HCT116 (cell line): Measurements from ENCODE around the gene MGAT4A. TPM values are rescaled to one million over a fixed set of nuclear protein-coding genes. Genes with fewer than 3 reads are reported as not detected.
A peak's percentile ranks its signal among the peaks of the same experiment; 100 is the strongest.
"Not testable (repeated sequence)": the region's sequence is repeated elsewhere in the genome, so short reads cannot be mapped to it uniquely, and the experiment has no call there.

Source experiments
- ATAC-seq: fragments of 200-7000 bp; cut with Tn5 transposase; 2 replicates; pipeline ENCODE4 v1.9.1; 2020; ENCODE audit warnings: mild to moderate bottlenecking, moderate library complexity
- BruUV-seq: library from RNA; stranded (reverse); fragments of 400-500 nt; replicated peaks from 2 replicates; lab custom pipeline; 2021; lab: Mats Ljungman, UMichigan
- CTCF ChIA-PET: fragments of 300-600 bp; sonication (Branson Sonifier 250); formaldehyde crosslinking; loops from one replicate; lab custom pipeline; 2021; ENCODE audit warnings: antibody characterized with exemption; lab: Charles Lee
- POLR2A ChIA-PET: fragments of 300-600, 350-600 bp; sonication (Branson Sonifier 250); formaldehyde crosslinking; loops from one replicate; lab custom pipeline; 2021; ENCODE audit warnings: antibody characterized with exemption; lab: Charles Lee
- RAD21 ChIA-PET, 2 experiments: fragments of 300-600 bp; sonication (Branson Sonifier 250); formaldehyde crosslinking; loops; one replicate each; lab custom pipeline; 2023; ENCODE audit warnings: low total read pairs in 2 of 2; ENCODE audit not compliant: uncharacterized antibody in 2 of 2, unreplicated experiment in 2 of 2, low non-redundant PET in 1 of 2; lab: Charles Lee
- DNase-seq: peaks from one replicate; pipeline ENCODE4 v3.0.0-alpha.2; 2010; ENCODE audit warnings: low read depth, low spot score
- H2AFZ ChIP-seq: fragments of 200-600 bp; shearing (Covaris generic), sonication (generic); 2 replicates; pipeline ENCODE4 v1.6.1; 2017; ENCODE audit warnings: low read depth, mixed run types, mixed read lengths, antibody characterized with exemption, low read length; ENCODE audit not compliant: poor library complexity, severe bottlenecking
- H3K27ac ChIP-seq: 2 replicates; pipeline ENCODE4 v1.5.1; 2012; ENCODE audit warnings: low read depth, low read length
- H3K27me3 ChIP-seq: fragments of 200-600 bp; sonication (generic); 2 replicates; pipeline ENCODE4 v1.6.1; 2016; ENCODE audit warnings: mixed run types, low read length, mixed read lengths; ENCODE audit not compliant: insufficient read depth
- H3K36me3 ChIP-seq, 2 experiments: fragments of 200-500 bp in 1 of 2; fragments of 200-600 bp in 1 of 2; sonication (Bioruptor generic) in 1 of 2; sonication (generic) in 1 of 2; 2 replicates each; pipeline versions ENCODE4 v1.5.1 to v1.6.1; 2014 to 2016; ENCODE audit warnings: low read length in 2 of 2, inconsistent platforms in 1 of 2, mixed read lengths in 1 of 2, mixed run types in 1 of 2; ENCODE audit not compliant: insufficient read depth in 2 of 2, control insufficient read depth in 1 of 2
- H3K4me1 ChIP-seq, 2 experiments: fragments of 200-600 bp in 1 of 2; sonication (generic) in 1 of 2; 2 replicates each; pipeline versions ENCODE4 v1.5.1 to v1.6.1; 2012 to 2017; ENCODE audit warnings: low read length in 2 of 2, inconsistent platforms in 1 of 2, mild to moderate bottlenecking in 1 of 2, mixed read lengths in 1 of 2, mixed run types in 1 of 2, moderate library complexity in 1 of 2; ENCODE audit not compliant: insufficient read depth in 2 of 2, control insufficient read depth in 1 of 2
- H3K4me2 ChIP-seq: fragments of 200-600 bp; sonication (generic); 2 replicates; pipeline ENCODE4 v1.6.1; 2017; ENCODE audit warnings: mixed run types, low read length, mixed read lengths
- H3K4me3 ChIP-seq, 2 experiments: fragments of 200-600 bp in 1 of 2; sonication (generic) in 1 of 2; replicated peaks in 1 of 2; 2 replicates each; pipeline ENCODE4 v1.5.1; 2011 to 2016; ENCODE audit warnings: low read length in 2 of 2, control low read depth in 1 of 2, low read depth in 1 of 2, mild to moderate bottlenecking in 1 of 2, mixed read lengths in 1 of 2, mixed run types in 1 of 2
- H3K79me2 ChIP-seq: fragments of 200-600 bp; sonication (generic); 2 replicates; pipeline ENCODE4 v1.6.1; 2017; ENCODE audit warnings: mild to moderate bottlenecking, mixed run types, low read length, moderate library complexity, mixed read lengths; ENCODE audit not compliant: insufficient read depth
- H3K9ac ChIP-seq: fragments of 200-600 bp; sonication (generic); 2 replicates; pipeline ENCODE4 v1.6.1; 2016; ENCODE audit warnings: low read length, mixed read lengths
- H3K9me2 ChIP-seq: fragments of 200-600 bp; sonication (generic), shearing (Covaris generic); 2 replicates; pipeline ENCODE4 v1.6.1; 2017; ENCODE audit warnings: mixed run types, mild to moderate bottlenecking, moderate library complexity; ENCODE audit not compliant: insufficient read depth
- H3K9me3 ChIP-seq, 2 experiments: fragments of 200-500 bp in 1 of 2; fragments of 200-600 bp in 1 of 2; sonication (Bioruptor generic) in 1 of 2; sonication (generic) in 1 of 2; 2 replicates each; pipeline ENCODE4 v1.6.1; 2014 to 2017; ENCODE audit warnings: low read length in 2 of 2, mixed read lengths in 2 of 2, inconsistent platforms in 1 of 2, low read depth in 1 of 2, mild to moderate bottlenecking in 1 of 2, mixed run types in 1 of 2, moderate library complexity in 1 of 2; ENCODE audit not compliant: control insufficient read depth in 1 of 2, insufficient read depth in 1 of 2
- H4K20me1 ChIP-seq: fragments of 200-600 bp; sonication (generic), shearing (Covaris generic); 2 replicates; pipeline ENCODE4 v1.6.1; 2017; ENCODE audit warnings: mixed run types, mild to moderate bottlenecking, moderate library complexity; ENCODE audit not compliant: insufficient read depth
- CEBPB ChIP-seq: IDR thresholded peaks from 2 replicates; pipeline ENCODE4 v1.6.1; 2012; ENCODE audit warnings: low read depth
- ELF1 ChIP-seq: IDR thresholded peaks from 2 replicates; pipeline ENCODE4 v1.6.1; 2012; ENCODE audit warnings: low read depth, borderline replicate concordance
- EZH2phosphoT487 ChIP-seq: fragments of 200-600 bp; IDR thresholded peaks from 2 replicates; pipeline ENCODE4 v1.6.1; 2018; ENCODE audit warnings: antibody characterized with exemption, borderline replicate concordance
- FOSL1 ChIP-seq: IDR thresholded peaks from 2 replicates; pipeline ENCODE4 v1.6.1; 2012; ENCODE audit warnings: low read depth
- SIN3A ChIP-seq: IDR thresholded peaks from 2 replicates; pipeline ENCODE4 v1.6.1; 2012; ENCODE audit warnings: low read depth
- SRF ChIP-seq: IDR thresholded peaks from 2 replicates; pipeline ENCODE4 v1.6.1; 2012; ENCODE audit warnings: low read depth
- YY1 ChIP-seq: IDR thresholded peaks from 2 replicates; pipeline ENCODE4 v1.6.1; 2011; ENCODE audit warnings: low read length, low read depth, moderate library complexity, mild to moderate bottlenecking; ENCODE audit not compliant: insufficient replicate concordance; ENCODE audit errors: extremely low read depth
- ZNF274 ChIP-seq: fragments of 200-500 bp; sonication (Bioruptor generic); IDR thresholded peaks from 2 replicates; pipeline ENCODE4 v1.6.1; 2014; ENCODE audit warnings: mild to moderate bottlenecking, low read depth, low read length, inconsistent platforms
- intact Hi-C: fragments of 100-400 bp; cut with micrococcal nuclease; formaldehyde crosslinking; loops from 2 replicates; pipeline ENCODE4 v1.10.0; 2022
- total RNA-seq: library from RNA; stranded (reverse); gene quantifications from one replicate; pipeline ENCODE4 v1.2.1, GENCODE V29; 2021; ENCODE audit not compliant: unreplicated experiment
- TF ChIP-seq, protein P1 (sequence below): IDR thresholded peaks from 2 replicates; pipeline ENCODE4 v1.6.1; 2012
- TF ChIP-seq, protein P2 (sequence below): IDR thresholded peaks from 2 replicates; pipeline ENCODE4 v1.6.1; 2011; ENCODE audit warnings: mild to moderate bottlenecking, low read length, moderate library complexity; ENCODE audit not compliant: insufficient replicate concordance; ENCODE audit errors: extremely low read depth

MGAT4A gene
- total RNA-seq, 1 experiment from 2014 or later = 10.2 TPM

DNA sequence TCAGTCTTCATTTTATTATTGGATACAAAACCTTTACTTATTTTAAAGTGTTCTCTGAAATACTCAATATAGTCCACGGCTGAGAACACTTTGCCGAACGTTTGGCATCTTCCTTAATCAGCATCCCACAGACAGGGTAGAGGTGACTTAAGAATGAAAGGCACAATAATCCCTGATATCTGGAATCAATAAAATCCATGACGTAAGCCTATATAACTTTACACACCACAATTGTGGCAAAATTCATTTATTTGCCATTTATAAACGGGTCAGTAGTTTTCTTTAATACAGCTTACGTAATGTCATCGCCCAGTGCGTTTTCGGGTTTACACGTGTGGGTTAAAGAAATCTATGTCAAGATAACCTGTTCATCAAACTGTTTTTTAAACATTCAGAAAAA lies 1.3 kb downstream of the MGAT4A start:
- no peak for DNase-seq
- BruUV-seq = TSS peak; percentile 40
- Histone ChIP-seq H3K4me2 (peak overlapping the region; percentile 84), H3K27me3 (no peaks in the 10 kb centered on the region), H3K4me3 (peak overlapping the region in 1 of 2 experiments; percentile 57; a peak in 1 of 4 replicates), H2AFZ (no peak overlapping the region), H4K20me1 (no peaks in the 10 kb centered on the region), H3K9ac (no peak overlapping the region), H3K9me2 (no peaks in the 10 kb centered on the region), H3K4me1 (peaks cover 0 to 11% of the 10 kb centered on the region in 2 experiments; a peak in 1 of 4 replicates), H3K36me3 (no peaks in the 10 kb centered on the region), H3K79me2 (no peaks in the 10 kb centered on the region), H3K9me3 (no peaks in the 10 kb centered on the region), H3K27ac (no peak overlapping the region)
- no peak for ATAC-seq
- RAD21 ChIA-PET = no interaction called here
- intact Hi-C loops = loop anchor here (2.0 kb wide), 1 partner anchor 29 kb away; no protein-coding TSS in a partner anchor
- POLR2A ChIA-PET = interaction anchor here (1.1 kb wide), 1 partner anchor 11 kb away, joined by 3 read pairs; no protein-coding TSS in a partner anchor
- CTCF ChIA-PET = interaction anchor here (1.1 kb wide), 1 partner anchor 81 kb away, joined by 4 read pairs; no protein-coding TSS in a partner anchor
- TF ChIP-seq SIN3A (no peak), YY1 (no peak), EZH2phosphoT487 (no peak), SRF (no peak), CEBPB (no peak), FOSL1 (no peak), ZNF274 (no peak), ELF1 (no peak)
- TF ChIP-seq, protein P1, sequence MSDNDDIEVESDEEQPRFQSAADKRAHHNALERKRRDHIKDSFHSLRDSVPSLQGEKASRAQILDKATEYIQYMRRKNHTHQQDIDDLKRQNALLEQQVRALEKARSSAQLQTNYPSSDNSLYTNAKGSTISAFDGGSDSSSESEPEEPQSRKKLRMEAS = no peak
- TF ChIP-seq, protein P2, sequence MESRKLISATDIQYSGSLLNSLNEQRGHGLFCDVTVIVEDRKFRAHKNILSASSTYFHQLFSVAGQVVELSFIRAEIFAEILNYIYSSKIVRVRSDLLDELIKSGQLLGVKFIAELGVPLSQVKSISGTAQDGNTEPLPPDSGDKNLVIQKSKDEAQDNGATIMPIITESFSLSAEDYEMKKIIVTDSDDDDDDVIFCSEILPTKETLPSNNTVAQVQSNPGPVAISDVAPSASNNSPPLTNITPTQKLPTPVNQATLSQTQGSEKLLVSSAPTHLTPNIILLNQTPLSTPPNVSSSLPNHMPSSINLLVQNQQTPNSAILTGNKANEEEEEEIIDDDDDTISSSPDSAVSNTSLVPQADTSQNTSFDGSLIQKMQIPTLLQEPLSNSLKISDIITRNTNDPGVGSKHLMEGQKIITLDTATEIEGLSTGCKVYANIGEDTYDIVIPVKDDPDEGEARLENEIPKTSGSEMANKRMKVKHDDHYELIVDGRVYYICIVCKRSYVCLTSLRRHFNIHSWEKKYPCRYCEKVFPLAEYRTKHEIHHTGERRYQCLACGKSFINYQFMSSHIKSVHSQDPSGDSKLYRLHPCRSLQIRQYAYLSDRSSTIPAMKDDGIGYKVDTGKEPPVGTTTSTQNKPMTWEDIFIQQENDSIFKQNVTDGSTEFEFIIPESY = no peak

DNA sequence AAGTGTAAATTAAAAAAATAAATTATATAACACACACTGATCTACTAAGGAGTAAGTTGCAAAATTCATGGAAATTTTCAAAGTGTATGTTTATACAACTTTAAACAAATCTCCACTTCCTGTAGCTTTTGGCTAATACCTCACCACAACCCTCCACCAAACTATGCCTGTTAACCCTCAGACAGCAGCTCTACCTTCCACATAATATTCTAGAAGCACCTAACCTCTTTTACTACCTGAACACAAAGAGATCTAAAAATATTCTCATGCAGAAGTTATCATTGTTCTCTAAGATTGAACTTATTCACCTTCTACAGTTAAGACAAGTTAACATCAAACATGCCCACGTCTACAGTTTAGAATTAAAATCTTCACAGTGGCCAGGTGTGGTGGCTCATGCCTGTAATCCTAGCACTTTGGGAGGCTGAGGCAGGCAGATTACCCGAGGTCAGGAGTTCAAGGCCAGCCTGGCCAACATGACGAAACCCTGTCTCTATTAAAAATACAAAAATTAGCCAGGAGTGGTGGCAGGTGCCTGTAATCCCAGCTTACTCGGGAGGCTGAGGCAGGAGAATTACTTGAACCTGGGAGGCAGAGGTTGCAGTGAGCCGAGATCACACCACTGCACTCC lies 2.7 kb downstream of the MGAT4A start:
- ATAC-seq, H4K20me1 ChIP-seq, CTCF ChIA-PET, H3K9ac ChIP-seq, H3K27me3 ChIP-seq, BruUV-seq, H2AFZ ChIP-seq, POLR2A ChIA-PET, intact Hi-C loops, H3K9me3 ChIP-seq, H3K9me2 ChIP-seq, RAD21 ChIA-PET, H3K79me2 ChIP-seq, H3K27ac ChIP-seq, H3K4me2 ChIP-seq, DNase-seq, H3K36me3 ChIP-seq, H3K4me3 ChIP-seq: not testable (repeated sequence)
- H3K4me1 ChIP-seq = peaks cover 0 to 11% of the 10 kb centered on the region in 2 experiments; a peak in 1 of 4 replicates
